Motor neuron (in vitro differentiated cells): ENCODE results near the gene NUP35. TPM values are rescaled to one million over a fixed set of nuclear protein-coding genes. Genes with fewer than 3 reads are reported as not detected.
"Not testable (repeated sequence)": the region's sequence is repeated elsewhere in the genome, so short reads cannot be mapped to it uniquely, and the experiment has no call there.

ENCODE experiments used
- ATAC-seq, 8 experiments: fragments of 200-7000 bp; cut with Tn5 transposase; replicated peaks in 6 of 8; 2 replicates each; pipeline ENCODE4 v1.8.0; 2021; ENCODE audit warnings: mild to moderate bottlenecking in 8 of 8, moderate library complexity in 8 of 8
- H3K27ac ChIP-seq, 2 donors: fragments of 250-450 bp; sonication (Bioruptor Pico); 2 replicates each; pipeline ENCODE4 v1.9.0; 2021; ENCODE audit warnings: antibody characterized with exemption in 2 of 2, mild to moderate bottlenecking in 2 of 2, moderate library complexity in 1 of 2
- H3K4me1 ChIP-seq, 2 donors: fragments of 250-450 bp; sonication (Bioruptor Pico); replicated peaks in 1 of 2; 2 replicates each; pipeline ENCODE4 v1.6.1; 2021; ENCODE audit warnings: antibody characterized with exemption in 2 of 2, mild to moderate bottlenecking in 2 of 2, moderate library complexity in 1 of 2
- H3K4me3 ChIP-seq, 5 donors: fragments of 250-450 bp; sonication (Bioruptor Pico); 2 replicates each; pipeline ENCODE4 v1.9.0; 2021; ENCODE audit warnings: antibody characterized with exemption in 5 of 5, mild to moderate bottlenecking in 5 of 5, moderate library complexity in 4 of 5
- WGBS, 10 experiments: fragments of 450-650 bp; shearing (Covaris generic); methylation state at CpG; one replicate each; pipeline ENCODE4 v1.0.0; 2022; 5-methylcytosine and 5-hydroxymethylcytosine counted together
- in situ Hi-C, 9 experiments: fragments of 400-800 bp; cut with MboI; loops; one replicate each; pipeline ENCODE4 v1.15.0; 2021; ENCODE audit warnings: low sequenced_read_pairs in 9 of 9, low pct_unique_long_range_greater_than_20kb in 2 of 9; ENCODE audit not compliant: unreplicated experiment in 9 of 9
- total RNA-seq, 8 experiments: library from RNA; unstranded; fragments of 300-600 nt; gene quantifications; 2 replicates each; pipeline versions ENCODE4 v1.2.3 to v1.2.4, GENCODE V29; 2022

NUP35 gene
- total RNA-seq, 8 experiments from 2014 or later, result 14.7 to 31.6 (median 20.7) TPM

- in situ Hi-C loops, result no loop called here
- Histone ChIP-seq H3K27ac (no peak overlapping the region), H3K4me3 (no peak overlapping the region), H3K4me1 (no peaks in the 10 kb centered on the region)
- ATAC-seq, result no peak
- 54 to 100% (median 78%) methylated on average over 1 to 3 of the region's 3 CpGs for WGBS, 10 experiments
Observed at GRCh38 chr2:183112577-183112976, 11.7 kb upstream of the NUP35 start.

- in situ Hi-C loops, result no loop called here
- ATAC-seq, result no peak
- no peak overlapping the region for H3K4me3 ChIP-seq
- WGBS, 10 experiments, result 0 to 67% (median 49%) methylated on average over 1 to 2 of the region's 2 CpGs; no CpG with 5 or more reads in 4 of the 10 experiments
- H3K4me1 ChIP-seq, result no peaks in the 10 kb centered on the region
- no peak overlapping the region for H3K27ac ChIP-seq
Observed at GRCh38 chr2:183113630-183114029, 10.6 kb upstream of the NUP35 start.

GRCh38 chr2:183117226-183117625, 7.0 kb upstream of the NUP35 start:
- Histone ChIP-seq H3K4me3 (no peak overlapping the region), H3K4me1 (no peaks in the 10 kb centered on the region), H3K27ac (no peak overlapping the region)
- no peak for ATAC-seq
- 40 to 90% (median 58%) methylated on average over 1 to 2 of the region's 3 CpGs; no CpG with 5 or more reads in 3 of the 10 experiments for WGBS, 10 experiments
- in situ Hi-C loops, result no loop called here

- Histone ChIP-seq H3K4me1 (peaks cover 6 to 10% of the 10 kb centered on the region in 2 donors), H3K27ac (peak overlapping the region; percentile 82 to 83), H3K4me3 (peak overlapping the region; percentile 53 to 91 (median 67))
- ATAC-seq, result peak in 2 of 8 experiments; percentile 3 to 7
- in situ Hi-C loops, result no loop called here
- 8 to 98% (median 66%) methylated on average over 3 to 16 of the region's 17 CpGs for WGBS, 10 experiments
Observed at GRCh38 chr2:183123117-183123958, 905 bp upstream of the NUP35 start.

- WGBS, 10 experiments, result 0 to 20% (median 2%) methylated on average over 1 to 7 of the region's 7 CpGs
- H3K4me1 ChIP-seq, result peaks cover 6 to 10% of the 10 kb centered on the region in 2 donors
- H3K4me3 ChIP-seq, result peak overlapping the region; percentile 53 to 91 (median 67)
- H3K27ac ChIP-seq, result peak overlapping the region; percentile 82 to 83
- in situ Hi-C loops, result no loop called here
- ATAC-seq, result peak in 1 of 8 experiments; percentile 25
Observed at GRCh38 chr2:183123959-183124221, 353 bp upstream of the NUP35 start.

- Histone ChIP-seq H3K4me1 (peaks cover 6 to 10% of the 10 kb centered on the region in 2 donors), H3K27ac (peak overlapping the region; percentile 82 to 83), H3K4me3 (peak overlapping the region; percentile 53 to 91 (median 67))
- WGBS, 10 experiments, result 0 to 13% (median 0%) methylated on average over 3 to 10 of the region's 10 CpGs
- in situ Hi-C loops, result no loop called here
- no peak for ATAC-seq
Observed at GRCh38 chr2:183124957-183125255, 663 bp downstream of the NUP35 start.

GRCh38 chr2:183125659-183126341, 1.6 kb downstream of the NUP35 start:
- H3K4me3 ChIP-seq, result peak overlapping the region; percentile 53 to 91 (median 67)
- in situ Hi-C loops, result no loop called here

GRCh38 chr2:183126635-183127034, 2.4 kb downstream of the NUP35 start:
- WGBS, 10 experiments, result 88 to 100% (median 96%) methylated on average over 1 to 2 of the region's 2 CpGs
- peaks cover 6 to 10% of the 10 kb centered on the region in 2 donors for H3K4me1 ChIP-seq
- ATAC-seq, result no peak
- H3K27ac ChIP-seq, result no peak overlapping the region
- in situ Hi-C loops, result no loop called here
- H3K4me3 ChIP-seq, result no peak overlapping the region

More at GRCh38 chr2:183125659-183126341, 1.6 kb downstream of the NUP35 start:
- Histone ChIP-seq H3K27ac (no peak overlapping the region), H3K4me1 (peaks cover 6 to 10% of the 10 kb centered on the region in 2 donors)
- ATAC-seq, result no peak
- 62 to 90% (median 73%) methylated on average over 2 to 9 of the region's 11 CpGs; no CpG with 5 or more reads in 1 of the 10 experiments for WGBS, 10 experiments

- no peak overlapping the region for H3K4me3 ChIP-seq
- no peaks in the 10 kb centered on the region for H3K4me1 ChIP-seq
- H3K27ac ChIP-seq, result no peak overlapping the region
- no peak for ATAC-seq
- 20 to 100% (median 88%) methylated on average over 1 to 2 of the region's 2 CpGs for WGBS, 10 experiments
- in situ Hi-C loops, result no loop called here
Observed at GRCh38 chr2:183134016-183134415, 9.8 kb downstream of the NUP35 start.

- H3K27ac ChIP-seq, result no peak overlapping the region
- in situ Hi-C loops, result no loop called here
- ATAC-seq, result peak in 1 of 8 experiments; percentile 61
- no peak overlapping the region for H3K4me3 ChIP-seq
- H3K4me1 ChIP-seq, result no peaks in the 10 kb centered on the region
- 81 to 100% (median 100%) methylated on average over 1 of the region's 1 CpG; no CpG with 5 or more reads in 1 of the 10 experiments for WGBS, 10 experiments
Observed at GRCh38 chr2:183148955-183149354, 24.7 kb downstream of the NUP35 start.

GRCh38 chr2:183149489-183149888, 25.2 kb downstream of the NUP35 start:
- H3K4me1 ChIP-seq, result no peaks in the 10 kb centered on the region
- in situ Hi-C loops, result no loop called here
- 69 to 100% (median 100%) methylated on average over 1 to 2 of the region's 2 CpGs; no CpG with 5 or more reads in 1 of the 10 experiments for WGBS, 10 experiments
- H3K27ac ChIP-seq, result no peak overlapping the region
- ATAC-seq, result no peak
- no peak overlapping the region for H3K4me3 ChIP-seq

GRCh38 chr2:183152280-183152679, 28.0 kb downstream of the NUP35 start:
- WGBS, 10 experiments, result 94 to 100% (median 100%) methylated on average over 1 to 3 of the region's 3 CpGs; no CpG with 5 or more reads in 2 of the 10 experiments
- H3K4me1 ChIP-seq, in situ Hi-C loops, H3K27ac ChIP-seq, ATAC-seq, H3K4me3 ChIP-seq: not testable (repeated sequence)

GRCh38 chr2:183153967-183154366, 29.7 kb downstream of the NUP35 start:
- ATAC-seq, result no peak
- 80 to 100% (median 100%) methylated on average over 1 to 2 of the region's 3 CpGs; no CpG with 5 or more reads in 3 of the 10 experiments for WGBS, 10 experiments
- H3K27ac ChIP-seq, result no peak overlapping the region
- in situ Hi-C loops, result no loop called here
- H3K4me3 ChIP-seq, result no peak overlapping the region
- H3K4me1 ChIP-seq, result no peaks in the 10 kb centered on the region
